H54 (cell line): ENCODE data around the gene FGF13.

Experiments used
- DNase-seq: peaks from one replicate; pipeline ENCODE4 v3.0.0; 2011; ENCODE audit warnings: low spot score, mixed read lengths; ENCODE audit not compliant: insufficient read length
- FAIRE-seq: peaks from 3 replicates; lab custom pipeline; 2011; peaks lifted over from hg19 to GRCh38; lab: Jason Lieb, UNC
- POLR2A ChIP-seq: IDR thresholded peaks from 2 replicates; pipeline ENCODE4 v1.6.1; 2011; ENCODE audit warnings: low read depth, mild to moderate bottlenecking, low read length

FGF13 gene

GRCh38 chrX:138708268-138708667 is 3.2 kb downstream of the FGF13 start:
- FAIRE-seq: no peak
- DNase-seq: no peak
- no peak for TF ChIP-seq POLR2A

GRCh38 chrX:138704596-138704995 is 6.9 kb downstream of the FGF13 start:
- TF ChIP-seq POLR2A: no peak
- DNase-seq: no peak
- no peak for FAIRE-seq

DNA sequence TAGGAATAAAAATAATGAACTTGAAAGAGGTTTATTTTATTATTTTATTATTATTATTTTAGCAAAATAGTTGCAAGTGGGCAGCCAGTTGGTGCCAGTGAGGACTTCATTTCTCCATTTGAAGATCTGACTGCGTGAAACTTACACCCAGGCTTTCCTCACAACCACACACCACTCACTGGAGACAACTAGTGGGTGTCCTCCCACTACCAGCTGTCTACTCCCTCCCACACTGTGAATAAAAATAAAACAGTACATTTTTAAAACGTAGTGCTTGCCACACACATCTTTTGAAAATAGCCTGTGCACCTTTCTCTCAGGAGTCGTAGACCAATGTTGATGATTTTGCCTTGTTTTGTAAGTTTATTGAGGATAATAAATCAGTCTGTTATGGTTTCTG is 7.4 kb downstream of the FGF13 start:
- FAIRE-seq: no peak
- DNase-seq: no peak
- TF ChIP-seq POLR2A: no peak

DNA sequence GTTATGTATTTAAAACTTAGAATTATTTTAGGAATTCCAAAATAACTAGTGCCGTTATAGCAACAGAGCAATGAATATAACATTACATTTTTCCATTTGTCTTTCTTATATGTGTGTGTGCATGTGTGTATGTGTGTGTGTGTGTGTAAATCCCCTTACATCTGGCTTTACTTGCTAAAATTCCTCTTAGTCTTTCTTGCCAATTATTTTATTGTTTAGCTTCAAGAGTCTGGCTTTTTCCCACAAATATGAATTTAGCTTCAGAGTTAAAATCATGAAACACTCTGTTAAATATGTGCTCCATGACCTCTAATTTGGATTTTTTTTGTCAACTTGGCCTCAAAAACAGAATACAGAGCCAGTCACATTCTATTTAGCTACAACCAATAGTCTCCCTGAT is 18.9 kb downstream of the FGF13 start:
- FAIRE-seq (no peak), DNase-seq (no peak)
- TF ChIP-seq POLR2A: no peak

DNA sequence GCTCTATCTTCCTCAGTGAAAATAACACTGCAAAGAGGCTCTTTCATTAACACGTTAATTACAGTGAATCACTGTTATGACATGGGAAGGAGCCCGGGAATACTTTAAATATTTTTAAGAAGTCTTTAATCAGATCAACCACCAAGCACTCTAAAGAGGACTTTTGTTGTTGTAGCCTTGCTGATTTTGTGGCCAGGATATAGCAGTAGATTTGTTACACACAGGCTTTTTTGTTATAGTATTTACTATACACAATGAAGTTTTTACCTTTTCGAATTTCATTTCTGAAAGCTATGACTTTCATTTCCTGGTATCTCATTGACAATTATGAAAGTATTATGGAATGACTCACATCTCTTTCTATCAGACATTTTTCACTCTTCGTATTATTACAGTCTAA is 20.3 kb downstream of the FGF13 start:
- FAIRE-seq: no peak
- TF ChIP-seq POLR2A: no peak
- DNase-seq: no peak

- no peak for TF ChIP-seq POLR2A
- FAIRE-seq (no peak), DNase-seq (no peak)
Measured at GRCh38 chrX:138690591-138690990, 20.9 kb downstream of the FGF13 start.

DNA sequence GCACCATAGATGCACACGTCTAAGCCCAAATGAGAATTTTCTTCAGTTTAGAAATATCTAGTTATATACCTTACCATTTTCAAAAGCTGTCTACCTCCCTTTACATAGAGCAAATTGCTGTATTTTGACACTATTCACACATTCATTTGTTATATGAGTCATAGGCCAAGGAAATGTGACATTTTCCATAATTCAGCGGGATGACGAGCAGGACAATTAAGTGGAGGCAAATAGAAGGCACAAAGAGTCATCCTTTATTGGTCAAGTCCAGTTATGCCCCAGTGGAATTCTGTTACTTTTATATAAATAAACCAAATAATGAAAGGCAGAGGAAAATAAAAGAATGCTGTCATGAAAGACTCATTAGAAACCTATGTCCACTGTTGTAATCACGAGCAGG is 27.9 kb downstream of the FGF13 start:
- no peak for TF ChIP-seq POLR2A
- no peak for FAIRE-seq

DNA sequence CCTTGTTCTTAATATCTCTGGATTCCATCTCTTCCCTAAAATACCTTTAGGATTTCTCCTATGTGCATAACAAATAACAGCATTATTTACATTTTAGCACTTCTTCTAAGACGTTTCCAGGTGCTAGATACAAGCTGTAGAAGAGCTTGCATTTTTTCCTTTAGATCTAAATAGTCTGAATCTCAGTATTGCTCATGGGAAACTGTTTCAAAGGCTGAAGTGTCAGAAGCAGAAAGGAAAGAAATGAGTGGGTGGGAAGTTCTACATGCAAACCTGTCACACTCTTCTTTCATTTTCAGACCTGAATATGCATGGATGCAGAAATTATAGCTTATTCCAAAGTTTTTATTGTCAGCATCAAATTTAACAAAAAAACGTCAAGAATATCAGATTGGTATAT is 41.8 kb downstream of the FGF13 start:
- no peak for TF ChIP-seq POLR2A
- FAIRE-seq (no peak), DNase-seq (no peak)

More for the DNA sequence above, 27.9 kb downstream of the FGF13 start:
- no peak for DNase-seq

DNA sequence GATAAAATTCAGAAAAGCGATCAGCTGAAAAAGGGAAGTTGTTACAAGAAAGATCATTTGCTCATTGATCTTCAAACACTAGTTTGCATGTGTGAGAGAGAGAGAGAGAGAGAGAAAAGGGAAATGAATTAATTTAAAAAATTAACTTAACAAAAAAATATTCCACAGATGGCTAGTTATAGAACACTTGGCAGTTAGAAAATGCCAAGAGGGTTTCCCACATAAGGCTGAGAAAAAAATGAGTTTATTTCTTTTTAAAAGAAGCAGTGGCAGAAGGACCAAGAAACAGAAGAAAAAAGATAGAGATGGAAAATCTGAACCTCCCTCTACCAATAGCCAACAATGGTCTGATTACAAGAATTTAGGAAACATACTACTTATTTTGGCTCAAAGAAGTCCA is 47.1 kb downstream of the FGF13 start:
- FAIRE-seq: no peak
- DNase-seq: no peak
- TF ChIP-seq POLR2A: no peak

DNA sequence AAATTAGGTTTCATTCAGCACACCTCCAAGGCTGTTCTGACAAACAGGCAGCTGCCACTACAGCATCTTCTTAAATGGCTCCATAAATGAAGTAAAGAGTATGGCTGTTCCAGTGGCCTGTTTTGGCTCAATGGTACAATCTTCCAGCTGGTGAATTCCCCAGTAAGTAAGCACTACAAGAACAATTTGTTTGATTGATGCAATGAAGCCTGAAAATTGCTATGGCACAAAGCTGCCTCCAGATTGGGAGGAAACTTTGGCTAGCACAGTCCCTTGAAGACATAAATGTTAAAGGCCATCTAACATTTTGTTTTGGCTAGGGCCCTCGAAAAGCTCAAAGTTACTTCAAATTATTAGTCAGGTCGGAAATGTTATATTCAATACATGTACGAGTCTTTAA is 47.5 kb downstream of the FGF13 start:
- FAIRE-seq (no peak), DNase-seq (no peak)

DNA sequence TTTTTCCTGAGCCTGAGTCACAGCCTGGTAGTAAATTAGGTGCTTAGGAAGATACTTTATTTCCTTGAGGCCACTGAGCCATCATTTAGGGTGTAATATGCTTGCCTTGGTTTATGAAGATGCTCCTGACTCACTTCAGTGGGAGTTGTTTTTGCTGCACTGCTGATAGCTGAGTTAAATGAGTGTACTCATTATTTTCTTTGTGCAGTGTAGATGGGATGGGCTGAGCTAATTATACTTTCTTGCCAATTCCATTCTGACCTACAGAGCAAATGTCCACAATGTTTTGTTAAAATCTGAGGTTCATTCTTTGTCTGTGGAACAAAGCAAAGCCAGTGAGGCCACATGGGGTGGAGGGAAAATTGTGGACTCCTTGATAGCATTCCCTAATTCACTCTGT is 60.0 kb downstream of the FGF13 start:
- no peak for TF ChIP-seq POLR2A
- FAIRE-seq (no peak), DNase-seq (no peak)

More for the DNA sequence above, 47.5 kb downstream of the FGF13 start:
- TF ChIP-seq POLR2A: no peak

- no peak for TF ChIP-seq POLR2A
- DNase-seq: no peak
- FAIRE-seq: no peak
Measured at GRCh38 chrX:138648568-138648967, 62.9 kb downstream of the FGF13 start.

- no peak for DNase-seq
- no peak for FAIRE-seq
Measured at GRCh38 chrX:138638996-138639395, 72.5 kb downstream of the FGF13 start.

More at GRCh38 chrX:138638996-138639395, 72.5 kb downstream of the FGF13 start:
- TF ChIP-seq POLR2A: no peak
